ENCODE results near the gene PAX7.
A peak's percentile ranks its signal among the peaks of the same experiment; 100 is the strongest.

Gene PAX7

GRCh38 chr1:18642278-18643095 lies 11.8 kb downstream of the PAX7 start:
- no peak for DNase-seq

- no peak for DNase-seq
These were observed 12.7 kb downstream of the PAX7 start for GRCh38 chr1:18643154-18644012.

DNA sequence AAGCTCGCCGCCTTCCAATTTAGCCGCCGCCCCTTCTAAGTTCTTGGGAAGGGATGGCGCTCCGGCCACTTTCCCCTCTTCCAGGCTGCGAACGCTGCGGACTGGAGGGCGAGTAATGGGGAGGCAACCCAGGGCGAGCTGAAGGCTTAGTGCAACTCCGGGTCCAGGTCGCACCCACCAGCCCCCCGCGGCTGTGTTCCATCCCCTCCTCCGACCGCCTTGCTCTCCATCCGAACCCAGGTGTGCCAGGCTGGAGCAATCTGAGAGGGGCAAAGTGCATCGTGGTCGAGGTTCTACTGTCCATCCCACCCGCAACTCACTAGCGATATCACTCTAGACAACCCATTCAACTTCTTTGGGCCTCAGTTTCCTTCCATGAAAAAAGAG lies 13.4 kb downstream of the PAX7 start:
- no peak for DNase-seq

- DNase-seq = no peak
These were observed 13.8 kb downstream of the PAX7 start for GRCh38 chr1:18644446-18644845.

DNA sequence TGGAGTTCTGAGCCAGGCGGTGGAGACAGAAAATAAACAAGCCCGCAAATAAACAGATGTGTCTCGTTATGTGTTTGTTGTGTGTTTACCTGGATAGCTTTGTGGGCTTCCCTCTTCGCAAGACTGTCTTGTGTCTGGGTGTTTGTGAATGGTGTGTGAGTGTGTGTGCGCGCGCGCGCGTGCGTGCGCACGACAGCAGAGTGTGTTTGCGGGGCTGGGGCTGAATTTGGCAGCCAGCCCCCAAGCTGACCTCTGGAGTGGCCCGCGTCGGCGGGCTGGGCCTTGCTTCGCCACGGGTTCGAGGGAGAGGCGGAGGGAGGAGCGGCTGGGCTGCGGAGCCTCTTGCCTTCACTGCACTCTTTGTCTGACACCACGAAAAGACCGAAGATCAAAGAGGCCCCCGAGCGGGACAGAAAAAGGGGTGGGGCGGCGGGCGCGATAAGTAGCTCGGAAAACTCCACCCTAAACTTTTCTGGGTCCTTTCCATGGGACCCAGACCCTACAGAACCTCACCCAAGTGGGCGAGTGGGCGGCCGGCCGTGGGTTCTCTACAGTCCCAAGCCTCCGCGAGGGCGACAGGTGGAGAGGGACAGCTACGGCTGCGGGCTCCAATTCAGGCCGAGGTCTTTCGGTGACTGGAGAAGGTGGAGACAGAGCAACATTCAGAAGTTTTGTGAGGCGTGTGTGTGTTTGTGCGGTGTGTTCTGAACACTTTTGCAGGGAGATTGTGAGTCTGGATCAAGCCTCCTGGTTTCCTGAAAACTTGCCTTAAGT lies 14.5 kb downstream of the PAX7 start:
- no peak for DNase-seq

- no peak for DNase-seq
These were observed 15.1 kb downstream of the PAX7 start for GRCh38 chr1:18645747-18646090.

GRCh38 chr1:18646091-18646785 lies 15.6 kb downstream of the PAX7 start:
- DNase-seq = no peak

- no peak for DNase-seq
These were observed 16.3 kb downstream of the PAX7 start for GRCh38 chr1:18646786-18647410.

DNA sequence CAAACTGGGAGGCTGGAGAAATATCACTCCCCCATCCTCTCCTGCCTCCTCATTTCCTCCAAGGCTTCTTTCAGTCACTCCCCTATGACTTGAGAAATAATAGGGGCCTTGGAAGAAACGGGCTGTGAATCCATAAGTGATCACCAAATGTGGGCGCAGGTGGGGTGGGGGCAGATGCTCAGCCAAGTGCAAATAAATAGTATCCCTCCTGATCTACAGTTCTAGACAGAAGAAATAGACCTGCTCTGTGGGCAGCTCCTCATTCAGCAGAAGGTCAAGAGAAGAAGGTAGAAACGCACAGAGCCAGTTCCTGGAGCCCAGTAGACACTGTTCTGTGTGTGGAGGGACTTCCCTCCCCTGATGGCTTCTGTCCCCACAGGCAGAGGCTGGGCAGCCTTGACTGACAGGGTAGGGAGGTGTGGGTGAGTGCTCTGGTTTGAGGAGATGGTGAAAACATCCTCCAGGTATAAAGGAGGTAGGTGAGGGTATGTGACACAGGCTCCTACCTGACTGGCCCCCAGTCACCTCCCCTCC lies 17.1 kb downstream of the PAX7 start:
- DNase-seq = no peak

- DNase-seq = no peak
These were observed 19.2 kb downstream of the PAX7 start for GRCh38 chr1:18649693-18650370.

GRCh38 chr1:18651713-18652112 lies 21.1 kb downstream of the PAX7 start:
- peak; percentile 11 for DNase-seq

GRCh38 chr1:18652791-18653190 lies 22.1 kb downstream of the PAX7 start:
- no peak for DNase-seq

- no peak for DNase-seq
These were observed 22.7 kb downstream of the PAX7 start for GRCh38 chr1:18653367-18653766.

DNA sequence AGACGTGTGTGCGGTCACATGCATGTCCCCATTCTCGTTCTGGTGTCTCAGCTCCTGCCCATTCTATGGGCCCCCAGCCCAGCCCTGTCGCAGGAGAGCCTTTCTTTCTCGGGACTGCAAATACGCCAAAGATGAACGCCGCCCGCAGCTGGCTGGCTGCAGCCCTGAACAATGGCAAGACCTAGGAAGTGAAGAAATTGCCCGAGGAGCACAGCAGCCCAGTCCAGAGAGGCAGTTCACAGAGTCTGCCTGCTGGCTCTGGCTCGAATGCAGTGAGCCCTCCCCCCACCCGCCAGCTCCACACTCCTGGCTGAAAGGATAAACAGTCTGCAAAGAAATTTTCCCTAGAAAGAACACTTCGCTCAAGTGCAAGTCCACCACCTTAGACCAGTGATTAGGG lies 23.3 kb downstream of the PAX7 start:
- DNase-seq = no peak

- no peak for DNase-seq
These were observed 24.0 kb downstream of the PAX7 start for GRCh38 chr1:18654599-18654998.

DNA sequence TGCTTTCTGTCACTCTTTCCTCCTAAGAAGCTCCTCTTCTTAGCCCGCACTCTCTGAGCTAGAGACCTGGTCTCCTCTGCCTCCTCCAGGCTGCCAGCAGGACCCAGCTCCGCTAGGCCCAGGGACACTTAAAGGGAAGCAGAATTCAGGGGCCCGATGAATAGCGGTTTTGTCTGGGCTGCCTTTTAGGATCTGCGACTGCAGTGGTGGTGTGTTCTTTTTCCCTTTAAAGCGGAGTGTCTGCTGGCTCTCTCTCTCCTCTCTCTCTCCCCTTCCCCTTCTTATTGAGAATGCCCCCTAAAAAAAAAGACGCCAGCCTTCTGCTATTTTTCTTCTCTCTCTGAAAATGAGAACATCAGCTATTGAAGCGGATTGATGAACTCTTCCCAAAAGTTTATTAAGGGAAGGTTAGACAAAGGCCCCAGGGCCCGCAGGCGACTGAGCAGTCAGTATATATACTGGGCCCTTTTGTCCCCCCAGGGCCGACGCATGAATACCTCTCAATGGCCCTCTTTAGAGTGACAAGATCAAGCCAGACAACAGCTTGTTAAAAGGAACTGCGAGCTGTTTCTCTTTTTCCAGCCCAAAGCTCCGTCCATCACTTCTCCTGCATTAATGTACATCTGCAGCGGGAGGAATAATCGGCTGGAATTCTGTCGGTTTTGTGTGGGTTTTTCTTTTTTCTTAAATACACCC lies 27.0 kb downstream of the PAX7 start:
- DNase-seq = no peak

- no peak for DNase-seq
These were observed 28.2 kb downstream of the PAX7 start for GRCh38 chr1:18658831-18659230.

DNA sequence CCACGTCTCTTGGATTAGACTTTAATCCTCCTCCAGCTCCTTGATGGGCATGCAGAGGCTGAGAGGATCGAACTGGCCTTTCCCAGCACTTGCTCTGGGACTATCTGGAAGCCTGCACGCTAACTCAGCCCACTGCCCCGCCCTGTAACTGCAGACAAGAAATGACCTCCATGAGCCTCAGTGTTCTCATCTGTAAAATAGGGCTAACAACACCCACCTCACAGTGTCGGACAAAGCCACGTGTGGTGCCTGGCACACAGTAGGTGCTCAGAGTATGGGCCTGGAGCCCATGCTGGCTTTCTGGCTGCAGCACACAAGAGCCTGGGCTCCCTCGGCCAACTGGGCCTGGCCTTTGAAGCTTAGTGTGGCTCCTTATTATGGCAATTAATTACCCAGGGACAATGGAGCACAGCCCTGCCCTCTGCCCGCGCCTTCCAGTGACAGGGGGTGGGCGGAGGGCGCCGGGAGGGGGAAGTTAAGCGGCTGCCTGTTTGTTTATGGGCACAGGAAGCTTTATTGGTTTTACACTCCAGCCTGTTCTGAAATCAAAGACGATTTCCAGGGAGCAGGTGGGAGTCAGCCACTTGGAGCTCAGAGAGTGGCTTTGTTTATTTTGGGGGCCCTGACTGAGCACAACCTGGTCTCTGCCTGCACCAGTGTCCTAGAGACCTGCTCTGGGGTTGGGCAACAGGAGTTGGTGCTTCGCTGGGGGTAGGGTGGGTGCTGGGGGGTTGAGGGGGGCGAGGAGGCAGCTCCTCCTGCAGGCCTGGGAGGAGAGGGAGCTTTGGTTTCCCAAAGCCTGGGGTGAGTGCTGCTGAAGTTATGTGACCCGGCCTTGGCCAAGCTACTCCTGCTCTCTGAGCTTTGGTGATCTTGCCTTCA lies 31.0 kb downstream of the PAX7 start:
- no peak for DNase-seq

DNA sequence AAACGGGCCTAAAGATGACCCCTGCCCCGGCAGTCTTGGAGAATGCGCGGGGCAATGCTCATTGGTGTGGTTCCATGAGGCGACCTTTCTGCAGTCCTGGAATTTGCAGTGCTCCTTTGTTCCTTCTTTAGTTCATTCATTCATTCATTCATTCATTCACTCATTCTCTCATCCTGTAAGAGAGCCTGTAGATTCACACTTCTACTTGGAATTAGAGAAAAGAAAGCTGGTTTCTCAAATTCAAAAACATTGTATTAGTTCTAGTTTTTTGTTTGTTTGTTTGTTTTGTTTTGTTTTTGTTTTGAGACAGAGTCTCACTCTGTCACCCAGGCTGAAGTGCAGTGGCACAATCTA lies 31.6 kb downstream of the PAX7 start:
- DNase-seq = no peak

Data from activated gamma-delta T cell treated with Interleukin-2 at 50 U/mL for 16 hours (primary cell).